ENCODE data around the gene VOPP1. TPM values are rescaled to one million over a fixed set of nuclear protein-coding genes. Genes with fewer than 3 reads are reported as not detected.

The VOPP1 gene
- total and polyA plus RNA-seq, 2 donors (not counting 1 experiment from before 2014, with no cell fraction given), result 52.1 to 70.7 TPM

DNA sequence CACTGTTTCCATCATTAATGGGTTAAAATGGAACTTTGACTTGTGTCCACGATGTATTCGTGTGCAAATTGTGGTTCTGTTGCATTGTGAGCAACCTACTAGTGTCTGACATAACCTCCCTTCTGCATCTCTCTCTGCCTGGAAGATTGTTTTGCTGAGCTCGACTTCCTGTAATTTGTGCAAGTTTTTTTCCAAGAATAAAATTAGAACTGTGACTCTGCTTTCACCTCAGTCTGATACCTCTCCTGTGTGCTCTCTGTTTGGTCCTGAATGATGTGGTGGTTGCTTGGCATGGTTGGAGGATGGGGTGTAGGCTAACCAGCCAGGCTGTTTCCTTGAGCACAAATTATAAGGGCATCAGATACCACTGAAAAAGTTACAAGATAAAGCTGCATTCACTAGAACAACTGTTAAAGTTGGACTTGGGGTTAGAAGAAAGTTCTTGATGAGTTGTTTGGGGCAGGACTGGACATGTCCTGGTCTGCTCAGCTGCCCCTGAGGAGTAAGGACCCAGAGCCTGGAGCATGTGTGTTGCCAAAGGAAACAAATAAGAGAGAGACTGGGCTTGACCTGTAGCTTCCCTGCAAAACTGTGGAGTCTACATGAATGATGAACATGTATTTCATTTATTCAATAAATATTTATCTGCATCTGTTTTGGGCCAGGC lies 1.9 kb upstream of the VOPP1 start:
- Histone ChIP-seq H3K79me2 (ENCODE audit: control insufficient read depth, insufficient read depth, low read length) (peaks cover 17% of the 10 kb centered on the region), H3K9me3 (ENCODE audit: control insufficient read depth, insufficient read depth, low read depth, low read length) (no peaks in the 10 kb centered on the region), H3K36me3 (ENCODE audit: control insufficient read depth, insufficient read depth, low read length) (no peaks in the 10 kb centered on the region), H4K20me1 (ENCODE audit: control insufficient read depth, extremely low read depth, insufficient read depth, low read length) (no peaks in the 10 kb centered on the region), H3K27me3 (ENCODE audit: control insufficient read depth, insufficient read depth, low read length) (no peaks in the 10 kb centered on the region), H3K27ac (ENCODE audit: insufficient read depth, low read length) (no peak overlapping the region), H3K4me3 (replicated peaks in 1 of 4; ENCODE audit: control extremely low read depth in 1 of 4, insufficient read depth in 1 of 4, low read depth in 3 of 4, low read length in 4 of 4) (no peak overlapping the region), H3K9ac (ENCODE audit: insufficient read depth, low read length) (no peak overlapping the region), H3K4me2 (ENCODE audit: extremely low read depth, insufficient read depth, low read length) (peak overlapping the region; percentile 35), H3K4me1 (ENCODE audit: control insufficient read depth, extremely low read depth, insufficient read depth, low read length) (peaks cover 20% of the 10 kb centered on the region), H2AFZ (ENCODE audit: low read length) (peak overlapping the region; percentile 44)
- peak; percentile 31 to 74 for DNase-seq (ENCODE audit: low read depth in 2 of 2)
- TF ChIP-seq CTCF (conservative IDR thresholded peaks at IDR 0.05 in 1 of 2, IDR thresholded peaks at IDR 0.05 in 1 of 2; ENCODE audit: low read depth in 1 of 2, low read length in 2 of 2), result no peak
- no peak for TF ChIP-seq EZH2 (IDR thresholded peaks at IDR 0.05; ENCODE audit: low read length, missing control alignments)

DNA sequence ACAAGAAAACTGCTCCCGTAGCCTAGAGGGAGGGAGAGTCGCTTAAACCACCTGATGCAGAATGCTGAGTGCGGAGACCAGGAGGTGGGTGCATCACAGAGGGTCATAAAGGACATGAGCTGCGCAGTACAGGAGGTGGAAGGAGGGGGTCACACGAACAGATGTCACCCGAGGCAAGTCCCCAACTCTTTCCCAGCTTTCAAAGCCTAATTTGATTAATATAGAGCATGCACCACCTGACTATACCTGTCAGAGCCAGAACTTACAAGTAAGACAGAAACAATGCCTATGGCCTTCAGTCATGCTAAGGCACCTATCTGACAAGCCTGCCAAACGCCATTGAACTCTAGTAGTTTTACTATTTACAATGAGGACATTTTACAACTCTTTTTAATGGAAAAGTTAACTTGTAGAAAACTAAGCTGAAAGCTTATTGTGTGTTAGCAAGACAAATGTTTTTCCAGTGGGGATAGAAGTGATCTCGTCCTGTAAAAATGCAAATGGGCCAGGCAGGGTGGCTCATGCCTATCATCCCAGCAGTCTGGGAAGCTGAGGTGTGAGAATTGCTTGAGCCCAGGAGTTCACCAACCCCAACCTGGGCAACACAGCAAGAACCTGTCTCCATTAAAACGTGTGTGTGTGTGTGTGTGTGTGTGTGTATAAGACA lies 1.1 kb upstream of the VOPP1 start:
- DNase-seq (ENCODE audit: low read depth in 2 of 2), result peak; percentile 17 to 54
- Histone ChIP-seq H3K4me3 (replicated peaks in 1 of 4; ENCODE audit: control extremely low read depth in 1 of 4, insufficient read depth in 1 of 4, low read depth in 3 of 4, low read length in 4 of 4) (peak overlapping the region in 3 of 4 experiments; percentile 59 to 73 (median 67)), H3K9ac (ENCODE audit: insufficient read depth, low read length) (no peak overlapping the region), H3K36me3 (ENCODE audit: control insufficient read depth, insufficient read depth, low read length) (no peaks in the 10 kb centered on the region), H3K79me2 (ENCODE audit: control insufficient read depth, insufficient read depth, low read length) (peaks cover 24% of the 10 kb centered on the region), H3K9me3 (ENCODE audit: control insufficient read depth, insufficient read depth, low read depth, low read length) (no peaks in the 10 kb centered on the region), H3K27me3 (ENCODE audit: control insufficient read depth, insufficient read depth, low read length) (no peaks in the 10 kb centered on the region), H3K27ac (ENCODE audit: insufficient read depth, low read length) (peak overlapping the region; percentile 79), H3K4me1 (ENCODE audit: control insufficient read depth, extremely low read depth, insufficient read depth, low read length) (peaks cover 20% of the 10 kb centered on the region), H2AFZ (ENCODE audit: low read length) (peak overlapping the region; percentile 89), H4K20me1 (ENCODE audit: control insufficient read depth, extremely low read depth, insufficient read depth, low read length) (no peaks in the 10 kb centered on the region), H3K4me2 (ENCODE audit: extremely low read depth, insufficient read depth, low read length) (peak overlapping the region; percentile 99)
- TF ChIP-seq EZH2 (IDR thresholded peaks at IDR 0.05; ENCODE audit: low read length, missing control alignments) (no peak), CTCF (conservative IDR thresholded peaks at IDR 0.05 in 1 of 2, IDR thresholded peaks at IDR 0.05 in 1 of 2; ENCODE audit: low read depth in 1 of 2, low read length in 2 of 2) (no peak)

GRCh38 chr7:55571511-55572377 lies 558 bp downstream of the VOPP1 start:
- peaks cover 38% of the 10 kb centered on the region for H3K79me2 ChIP-seq (ENCODE audit: control insufficient read depth, insufficient read depth, low read length)
- H3K4me1 ChIP-seq (ENCODE audit: control insufficient read depth, extremely low read depth, insufficient read depth, low read length), result peaks cover 20% of the 10 kb centered on the region

More at GRCh38 chr7:55571511-55572377, 558 bp downstream of the VOPP1 start:
- Histone ChIP-seq H3K27ac (ENCODE audit: insufficient read depth, low read length) (peak overlapping the region; percentile 80), H3K9me3 (ENCODE audit: control insufficient read depth, insufficient read depth, low read depth, low read length) (no peaks in the 10 kb centered on the region), H3K4me3 (replicated peaks in 1 of 4; ENCODE audit: control extremely low read depth in 1 of 4, insufficient read depth in 1 of 4, low read depth in 3 of 4, low read length in 4 of 4) (peak overlapping the region; percentile 71 to 88 (median 84)), H3K36me3 (ENCODE audit: control insufficient read depth, insufficient read depth, low read length) (no peaks in the 10 kb centered on the region), H4K20me1 (ENCODE audit: control insufficient read depth, extremely low read depth, insufficient read depth, low read length) (no peaks in the 10 kb centered on the region), H3K9ac (ENCODE audit: insufficient read depth, low read length) (peak overlapping the region; percentile 65), H2AFZ (ENCODE audit: low read length) (peak overlapping the region; percentile 40), H3K4me2 (ENCODE audit: extremely low read depth, insufficient read depth, low read length) (peak overlapping the region; percentile 39), H3K27me3 (ENCODE audit: control insufficient read depth, insufficient read depth, low read length) (no peaks in the 10 kb centered on the region)
- TF ChIP-seq EZH2 (IDR thresholded peaks at IDR 0.05; ENCODE audit: low read length, missing control alignments), result no peak
- no peak for TF ChIP-seq CTCF (conservative IDR thresholded peaks at IDR 0.05 in 1 of 2, IDR thresholded peaks at IDR 0.05 in 1 of 2; ENCODE audit: low read depth in 1 of 2, low read length in 2 of 2)
- DNase-seq (ENCODE audit: low read depth in 2 of 2), result peak; percentile 32 to 59
